Right forelimb (tissue), 1 donor: ENCODE results near the gene TTBK2.
"Not testable (repeated sequence)": the region's sequence is repeated elsewhere in the genome, so short reads cannot be mapped to it uniquely, and the experiment has no call there.

Experiments used
- DNase-seq: peaks from one replicate; pipeline ENCODE4 v3.0.0-alpha.2; 2018

The TTBK2 gene

GRCh38 chr15:42903388-42904324 is 16.9 kb downstream of the TTBK2 start:
- DNase-seq: no peak

GRCh38 chr15:42893911-42894310 is 26.7 kb downstream of the TTBK2 start:
- DNase-seq: not testable (repeated sequence)

DNA sequence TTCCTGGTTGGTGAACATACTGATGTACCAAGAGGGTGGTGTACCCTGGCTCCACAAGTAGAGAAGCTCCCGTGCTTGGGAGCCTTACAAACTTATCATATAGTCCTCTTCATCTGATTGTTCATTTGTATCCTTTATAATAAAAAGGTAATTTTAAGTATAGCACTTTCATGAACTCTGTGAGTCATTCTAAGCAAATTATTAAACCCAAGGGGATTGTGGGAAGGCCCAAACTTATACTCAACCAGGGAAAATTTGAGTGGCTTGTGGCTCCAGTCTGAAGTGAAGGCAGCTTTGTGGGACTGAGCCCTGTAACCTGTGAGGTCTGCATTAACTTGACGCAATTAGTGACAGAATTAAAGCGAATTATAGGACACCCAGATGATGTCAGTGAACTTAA is 29.0 kb downstream of the TTBK2 start:
- DNase-seq: no peak

DNA sequence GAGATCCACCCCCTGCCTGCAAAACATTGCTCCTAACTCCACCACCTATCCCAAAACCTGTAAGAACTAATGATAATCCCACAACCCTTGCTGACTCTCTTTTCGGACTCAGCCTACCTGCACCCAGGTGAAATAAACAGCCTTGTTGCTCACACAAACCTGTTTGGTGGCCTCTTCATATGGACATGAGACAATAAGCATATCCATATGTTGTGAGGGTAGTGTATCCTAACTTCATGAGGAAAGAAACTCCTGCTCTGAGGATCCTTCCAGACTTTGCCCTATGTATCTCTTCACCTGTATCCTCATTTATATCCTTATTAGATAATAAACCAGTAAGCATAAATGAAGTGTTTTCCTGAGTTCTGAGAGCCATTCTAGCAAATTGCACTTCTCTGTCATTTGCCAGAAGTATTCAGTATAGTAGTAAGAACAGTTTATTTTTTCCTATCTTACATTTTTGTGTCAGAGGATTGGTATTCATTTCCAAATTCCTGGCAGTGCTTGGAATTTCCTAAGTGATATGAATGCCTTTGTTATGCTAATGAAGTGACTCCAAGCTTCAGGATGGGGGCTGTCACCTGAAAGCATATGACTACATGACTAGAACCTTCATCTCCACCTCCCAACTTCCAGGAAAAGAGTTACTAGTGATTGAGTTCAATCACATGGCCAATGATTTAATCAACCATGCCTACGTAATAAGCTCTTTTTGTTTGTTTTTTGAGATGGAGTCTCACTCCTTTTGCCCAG is 30.2 kb downstream of the TTBK2 start:
- DNase-seq: no peak

GRCh38 chr15:42887384-42887783 is 33.2 kb downstream of the TTBK2 start:
- not testable (repeated sequence) for DNase-seq

DNA sequence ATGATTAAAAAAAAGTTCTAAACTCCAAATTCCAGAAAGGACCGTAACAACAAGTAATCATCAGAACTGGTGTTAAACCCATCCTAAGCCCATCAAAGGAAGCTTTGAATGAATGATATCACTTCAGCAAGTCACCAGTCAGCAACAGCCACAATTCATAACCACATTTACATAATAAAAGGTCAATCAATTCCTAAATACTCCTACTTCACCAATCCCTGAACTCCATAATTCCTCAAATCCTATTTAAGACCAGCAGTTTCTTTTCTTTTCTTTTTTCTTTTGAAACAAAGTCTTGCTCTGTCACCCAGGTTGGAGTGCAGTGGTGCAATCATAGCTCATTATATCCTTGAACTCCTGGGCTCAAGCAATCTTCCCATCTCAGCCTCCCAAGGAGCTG is 40.5 kb downstream of the TTBK2 start:
- DNase-seq: no peak

DNA sequence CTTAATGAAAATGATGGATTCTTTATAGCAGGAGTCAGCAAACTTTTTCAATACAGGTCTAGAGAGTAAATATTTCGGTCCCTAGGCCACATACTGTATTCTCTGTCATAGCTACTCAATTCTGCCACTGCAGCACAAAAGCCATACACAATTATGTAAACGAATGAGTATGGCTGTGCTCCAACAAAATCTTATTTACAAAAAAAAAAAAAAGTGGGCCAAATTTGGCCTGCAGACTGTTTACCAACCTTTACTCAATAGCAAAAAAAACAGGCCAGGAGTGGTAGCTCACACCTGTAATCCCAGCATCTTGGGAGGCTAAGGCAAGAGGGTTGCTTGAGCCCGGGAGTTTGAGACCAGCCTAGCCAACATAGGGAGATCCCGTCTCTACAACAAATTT is 41.1 kb downstream of the TTBK2 start:
- no peak for DNase-seq

GRCh38 chr15:42876224-42876623 is 44.4 kb downstream of the TTBK2 start:
- no peak for DNase-seq

- no peak for DNase-seq
Observed at GRCh38 chr15:42868683-42869082, 51.9 kb downstream of the TTBK2 start.

GRCh38 chr15:42863572-42864239 is 56.9 kb downstream of the TTBK2 start:
- no peak for DNase-seq

GRCh38 chr15:42858999-42859789 is 61.4 kb downstream of the TTBK2 start:
- DNase-seq: no peak

GRCh38 chr15:42858540-42858939 is 62.0 kb downstream of the TTBK2 start:
- no peak for DNase-seq

DNA sequence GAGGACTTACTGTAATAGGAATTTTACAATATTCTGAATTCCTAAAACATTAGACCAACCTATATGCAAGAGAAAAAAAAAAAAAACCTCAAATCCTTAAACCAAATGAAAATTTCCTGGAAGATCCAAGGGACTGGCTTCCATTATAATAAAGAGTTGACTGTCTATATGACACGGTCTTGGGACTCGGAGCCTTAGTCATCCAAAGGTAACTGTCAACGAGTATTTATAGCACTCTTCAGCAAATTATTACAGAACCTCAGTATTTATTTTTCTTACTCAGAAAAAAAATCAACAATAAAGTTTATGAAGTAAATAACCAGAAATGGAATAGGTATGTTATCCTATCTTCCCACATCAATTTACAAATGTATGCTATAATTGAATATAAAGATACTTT is 66.0 kb downstream of the TTBK2 start:
- no peak for DNase-seq

GRCh38 chr15:42849836-42850235 is 70.7 kb downstream of the TTBK2 start:
- DNase-seq: no peak

GRCh38 chr15:42848846-42849245 is 71.7 kb downstream of the TTBK2 start:
- DNase-seq: no peak

DNA sequence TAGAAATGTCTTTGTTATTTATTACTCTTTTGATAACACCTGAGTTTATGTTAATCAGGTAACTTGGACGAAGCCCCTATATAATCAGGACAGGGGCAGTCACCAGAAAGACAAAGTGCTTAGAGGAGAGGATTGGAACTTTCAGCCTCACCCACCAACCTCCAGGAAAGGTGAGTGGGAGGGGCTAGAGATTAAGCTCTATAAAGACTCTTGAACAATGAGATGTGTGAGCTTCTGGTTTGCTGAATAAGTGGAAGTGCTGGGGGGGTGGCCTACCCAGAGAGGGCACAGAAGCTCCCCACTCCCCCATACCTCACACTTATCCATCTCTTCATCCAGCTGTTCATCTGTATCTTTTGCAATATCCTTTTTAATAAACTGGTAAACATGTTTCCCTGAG is 73.9 kb downstream of the TTBK2 start:
- DNase-seq: no peak

DNA sequence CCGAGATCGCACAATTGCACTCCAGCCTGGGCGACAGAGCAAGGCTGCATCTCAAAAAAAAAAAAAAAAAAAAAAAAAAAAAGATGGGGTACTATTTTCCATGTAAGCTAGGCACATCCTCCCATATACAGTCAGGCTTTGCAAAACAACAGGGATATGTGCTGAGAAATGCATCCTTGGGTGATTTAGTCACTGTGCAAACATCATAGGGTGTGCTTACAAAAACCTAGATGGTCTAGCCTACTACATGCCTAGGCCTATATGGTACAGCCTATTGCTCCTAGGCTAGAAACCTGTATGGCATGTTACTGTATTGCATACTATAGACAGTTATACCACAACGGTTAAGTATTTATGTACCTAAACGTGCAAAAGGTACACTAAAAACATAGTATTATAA is 75.0 kb downstream of the TTBK2 start:
- no peak for DNase-seq

DNA sequence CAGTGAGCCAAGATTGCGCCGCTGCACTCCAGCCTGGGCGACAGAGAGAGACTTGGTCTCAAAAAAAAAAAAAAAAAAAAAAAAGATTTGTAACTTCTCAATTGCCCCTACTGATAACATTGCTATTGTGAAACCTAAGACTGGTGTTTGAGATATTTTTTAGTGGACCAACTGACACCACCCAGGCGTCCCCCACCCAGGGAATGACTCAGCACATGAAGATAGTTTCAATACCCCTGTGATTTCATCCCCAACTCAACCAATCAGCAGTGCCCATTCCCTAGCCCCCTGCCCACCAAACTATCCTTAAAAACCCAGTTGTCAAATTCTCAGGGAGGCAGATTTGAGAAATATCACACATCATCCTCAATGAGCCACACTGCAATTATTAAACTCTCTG is 76.9 kb downstream of the TTBK2 start:
- DNase-seq: no peak

- no peak for DNase-seq
Observed at GRCh38 chr15:42836251-42836650, 84.3 kb downstream of the TTBK2 start.

DNA sequence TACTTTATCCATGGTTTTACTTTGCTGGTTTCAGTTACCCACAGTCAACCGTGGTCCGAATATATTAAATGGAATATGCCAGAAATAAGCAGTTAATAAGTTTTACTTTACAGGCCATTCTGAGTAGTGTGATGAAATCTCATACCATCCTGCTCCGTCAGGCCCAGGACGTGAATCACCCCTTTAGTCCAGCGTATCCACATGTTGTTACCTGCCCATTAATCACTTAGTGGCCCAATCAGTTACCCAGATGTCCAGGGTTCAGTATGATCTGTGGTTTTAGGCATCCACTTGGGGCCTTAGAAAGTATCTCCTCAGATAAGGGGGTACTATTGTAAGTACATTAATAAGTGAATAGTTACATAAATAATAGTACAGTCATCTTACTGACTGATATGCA is 88.0 kb downstream of the TTBK2 start:
- DNase-seq: no peak

GRCh38 chr15:42826251-42826890 is 94.2 kb downstream of the TTBK2 start:
- no peak for DNase-seq

GRCh38 chr15:42825599-42825998 is 95.0 kb downstream of the TTBK2 start:
- DNase-seq: no peak
